ENCODE results near the gene IL1R2. TPM values are rescaled to one million over a fixed set of nuclear protein-coding genes. Genes with fewer than 3 reads are reported as not detected.

The IL1R2 gene
- total and polyA plus RNA-seq, 2 of the 13 experiments (the other 11 are each of a cell fraction or from before 2014, with no cell fraction given): 3.6 to 7.3 TPM

DNA sequence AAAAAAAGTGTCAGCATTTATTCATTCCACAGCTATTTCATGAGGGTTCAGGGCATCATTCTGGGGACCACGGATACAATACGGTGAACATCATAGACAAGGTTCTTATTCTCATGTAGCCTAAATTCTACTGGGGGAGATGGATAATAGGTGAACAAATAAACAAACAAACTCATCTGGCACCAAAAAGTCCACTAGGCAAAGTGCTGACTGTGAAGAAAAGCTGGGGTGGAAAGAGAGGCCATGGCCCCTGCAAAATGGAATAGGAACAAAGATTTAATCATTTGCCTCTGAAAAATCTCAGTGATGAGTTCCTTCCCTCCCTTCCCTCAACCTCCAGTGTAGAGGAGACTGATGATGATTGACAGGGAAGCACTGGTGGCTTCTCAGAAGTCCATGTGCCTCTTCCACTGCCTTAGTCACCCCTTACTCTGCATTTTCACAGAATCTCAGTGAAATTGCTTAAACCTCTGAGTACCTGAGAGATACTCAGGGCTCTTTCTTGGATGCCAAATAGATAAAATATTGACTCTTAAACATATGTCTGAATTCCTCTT is 81.5 kb downstream of the IL1R2 start (continued):
- TF ChIP-seq MAFK (conservative IDR thresholded peaks at IDR 0.05 in 1 of 2, IDR thresholded peaks at IDR 0.05 in 1 of 2; ENCODE audit: low read length in 2 of 2): peak; percentile 82

DNA sequence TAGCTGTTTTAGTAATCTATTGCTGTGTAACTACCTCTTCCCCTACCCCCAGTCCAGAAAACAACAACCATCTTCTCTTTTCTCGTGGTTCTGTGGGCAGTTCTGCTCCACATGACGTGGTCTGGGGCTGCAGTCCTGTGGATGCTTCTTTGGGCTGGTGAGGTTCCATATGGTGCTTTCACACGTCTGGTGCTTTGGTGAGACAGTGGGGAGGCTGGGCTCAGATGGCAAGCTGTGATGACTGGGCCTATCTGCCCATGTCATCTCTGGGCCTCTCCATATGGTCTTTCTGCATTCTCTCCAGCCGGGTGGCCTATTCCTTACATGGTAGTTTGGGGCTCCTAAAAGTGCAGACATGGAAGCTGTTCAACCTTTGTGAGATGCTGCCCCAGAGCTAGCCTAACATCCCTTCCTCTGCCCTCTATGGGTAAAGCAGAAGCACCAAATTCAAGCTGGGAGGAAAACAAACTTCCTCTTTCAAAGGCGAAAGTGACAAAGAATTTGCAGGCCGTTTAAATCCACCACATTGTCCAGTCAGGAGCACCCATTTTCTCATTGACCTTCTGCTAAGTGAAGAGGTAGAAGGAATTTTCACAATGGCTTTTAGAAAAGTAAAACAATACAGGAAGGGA is 82.5 kb downstream of the IL1R2 start:
- no TSS peak for BruUV-seq (replicated peaks)
- TF ChIP-seq, protein P1, sequence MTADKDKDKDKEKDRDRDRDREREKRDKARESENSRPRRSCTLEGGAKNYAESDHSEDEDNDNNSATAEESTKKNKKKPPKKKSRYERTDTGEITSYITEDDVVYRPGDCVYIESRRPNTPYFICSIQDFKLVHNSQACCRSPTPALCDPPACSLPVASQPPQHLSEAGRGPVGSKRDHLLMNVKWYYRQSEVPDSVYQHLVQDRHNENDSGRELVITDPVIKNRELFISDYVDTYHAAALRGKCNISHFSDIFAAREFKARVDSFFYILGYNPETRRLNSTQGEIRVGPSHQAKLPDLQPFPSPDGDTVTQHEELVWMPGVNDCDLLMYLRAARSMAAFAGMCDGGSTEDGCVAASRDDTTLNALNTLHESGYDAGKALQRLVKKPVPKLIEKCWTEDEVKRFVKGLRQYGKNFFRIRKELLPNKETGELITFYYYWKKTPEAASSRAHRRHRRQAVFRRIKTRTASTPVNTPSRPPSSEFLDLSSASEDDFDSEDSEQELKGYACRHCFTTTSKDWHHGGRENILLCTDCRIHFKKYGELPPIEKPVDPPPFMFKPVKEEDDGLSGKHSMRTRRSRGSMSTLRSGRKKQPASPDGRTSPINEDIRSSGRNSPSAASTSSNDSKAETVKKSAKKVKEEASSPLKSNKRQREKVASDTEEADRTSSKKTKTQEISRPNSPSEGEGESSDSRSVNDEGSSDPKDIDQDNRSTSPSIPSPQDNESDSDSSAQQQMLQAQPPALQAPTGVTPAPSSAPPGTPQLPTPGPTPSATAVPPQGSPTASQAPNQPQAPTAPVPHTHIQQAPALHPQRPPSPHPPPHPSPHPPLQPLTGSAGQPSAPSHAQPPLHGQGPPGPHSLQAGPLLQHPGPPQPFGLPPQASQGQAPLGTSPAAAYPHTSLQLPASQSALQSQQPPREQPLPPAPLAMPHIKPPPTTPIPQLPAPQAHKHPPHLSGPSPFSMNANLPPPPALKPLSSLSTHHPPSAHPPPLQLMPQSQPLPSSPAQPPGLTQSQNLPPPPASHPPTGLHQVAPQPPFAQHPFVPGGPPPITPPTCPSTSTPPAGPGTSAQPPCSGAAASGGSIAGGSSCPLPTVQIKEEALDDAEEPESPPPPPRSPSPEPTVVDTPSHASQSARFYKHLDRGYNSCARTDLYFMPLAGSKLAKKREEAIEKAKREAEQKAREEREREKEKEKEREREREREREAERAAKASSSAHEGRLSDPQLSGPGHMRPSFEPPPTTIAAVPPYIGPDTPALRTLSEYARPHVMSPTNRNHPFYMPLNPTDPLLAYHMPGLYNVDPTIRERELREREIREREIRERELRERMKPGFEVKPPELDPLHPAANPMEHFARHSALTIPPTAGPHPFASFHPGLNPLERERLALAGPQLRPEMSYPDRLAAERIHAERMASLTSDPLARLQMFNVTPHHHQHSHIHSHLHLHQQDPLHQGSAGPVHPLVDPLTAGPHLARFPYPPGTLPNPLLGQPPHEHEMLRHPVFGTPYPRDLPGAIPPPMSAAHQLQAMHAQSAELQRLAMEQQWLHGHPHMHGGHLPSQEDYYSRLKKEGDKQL (CRISPR knock-in tag; IDR thresholded peaks at IDR 0.05; ENCODE audit: low read depth): no peak
- TF ChIP-seq ISL2 (CRISPR knock-in tag; IDR thresholded peaks at IDR 0.05) (0 out of 2 replicates have a peak, but pooled peaks have one; percentile 18), ELF4 (CRISPR knock-in tag; IDR thresholded peaks at IDR 0.05; ENCODE audit: borderline replicate concordance) (no peak), NBN (conservative IDR thresholded peaks at IDR 0.05) (no peak), ZNF263 (CRISPR knock-in tag; IDR thresholded peaks at IDR 0.05) (0 out of 2 replicates have a peak, but pooled peaks have one; percentile 15), STAG1 (CRISPR knock-in tag; IDR thresholded peaks at IDR 0.05) (peak; percentile 11; the same call in 1 of the 2 replicates), JUNB (CRISPR knock-in tag; IDR thresholded peaks at IDR 0.05; ENCODE audit: borderline replicate concordance) (no peak), MED1 (CRISPR knock-in tag; IDR thresholded peaks at IDR 0.05) (peak; percentile 33; the same call in 1 of the 2 replicates), ZNF547 (CRISPR knock-in tag; IDR thresholded peaks at IDR 0.05) (no peak)
- TF ChIP-seq, protein P2, sequence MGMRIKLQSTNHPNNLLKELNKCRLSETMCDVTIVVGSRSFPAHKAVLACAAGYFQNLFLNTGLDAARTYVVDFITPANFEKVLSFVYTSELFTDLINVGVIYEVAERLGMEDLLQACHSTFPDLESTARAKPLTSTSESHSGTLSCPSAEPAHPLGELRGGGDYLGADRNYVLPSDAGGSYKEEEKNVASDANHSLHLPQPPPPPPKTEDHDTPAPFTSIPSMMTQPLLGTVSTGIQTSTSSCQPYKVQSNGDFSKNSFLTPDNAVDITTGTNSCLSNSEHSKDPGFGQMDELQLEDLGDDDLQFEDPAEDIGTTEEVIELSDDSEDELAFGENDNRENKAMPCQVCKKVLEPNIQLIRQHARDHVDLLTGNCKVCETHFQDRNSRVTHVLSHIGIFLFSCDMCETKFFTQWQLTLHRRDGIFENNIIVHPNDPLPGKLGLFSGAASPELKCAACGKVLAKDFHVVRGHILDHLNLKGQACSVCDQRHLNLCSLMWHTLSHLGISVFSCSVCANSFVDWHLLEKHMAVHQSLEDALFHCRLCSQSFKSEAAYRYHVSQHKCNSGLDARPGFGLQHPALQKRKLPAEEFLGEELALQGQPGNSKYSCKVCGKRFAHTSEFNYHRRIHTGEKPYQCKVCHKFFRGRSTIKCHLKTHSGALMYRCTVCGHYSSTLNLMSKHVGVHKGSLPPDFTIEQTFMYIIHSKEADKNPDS (CRISPR knock-in tag; IDR thresholded peaks at IDR 0.05): no peak
- CTCF ChIA-PET (ENCODE audit: low intra/inter-chr PET ratio, low total read pairs): no interaction called here
- Histone ChIP-seq H3K9me3 (ENCODE audit: low read length) (no peaks in the 10 kb centered on the region), H3K79me2 (ENCODE audit: insufficient read depth, low read length) (peaks cover 4% of the 10 kb centered on the region), H3K4me3 (replicated peaks in 1 of 3; ENCODE audit: insufficient read depth in 1 of 3, low read depth in 2 of 3, low read length in 3 of 3) (no peak overlapping the region), H4K20me1 (ENCODE audit: insufficient read depth, low read length) (no peaks in the 10 kb centered on the region), H3K27me3 (ENCODE audit: control insufficient read depth in 1 of 2, insufficient read depth in 2 of 2, low read length in 2 of 2) (no peaks in the 10 kb centered on the region), H3K9ac (ENCODE audit: insufficient read depth, low read depth, low read length) (no peak overlapping the region), H3K27ac (ENCODE audit: extremely low read length, insufficient read depth, low read length) (no peak overlapping the region), H3K36me3 (replicated peaks in 1 of 2; ENCODE audit: control insufficient read depth in 1 of 2, insufficient read depth in 2 of 2, low read length in 2 of 2) (no peaks in the 10 kb centered on the region), H3K4me1 (ENCODE audit: insufficient read depth, low read length) (peaks cover 51% of the 10 kb centered on the region), H3K4me2 (ENCODE audit: low read depth, low read length) (no peak overlapping the region), H2AFZ (ENCODE audit: low read length) (no peak overlapping the region)
- ATAC-seq (no peak), FAIRE-seq (no peak), DNase-seq (ENCODE audit: low spot score) (no peak)
- intact Hi-C loops (cut with micrococcal nuclease; ENCODE audit: unreplicated experiment) (no loop called here), in situ Hi-C loops (cut with HindIII; ENCODE audit: extremely low pct_ligation_motif_present, low pct_unique_long_range_greater_than_20kb) (no loop called here)
- POLR2A ChIA-PET: interaction anchor here (0.8 kb wide), 1 partner anchor 9 kb away, joined by 3 read pairs; no protein-coding TSS in a partner anchor
- WGBS (ENCODE audit: low lambda C conversion rate): 70% methylated on average over 6 of the region's 6 CpGs
